ENCODE measurements around the gene NEK10.

DNA sequence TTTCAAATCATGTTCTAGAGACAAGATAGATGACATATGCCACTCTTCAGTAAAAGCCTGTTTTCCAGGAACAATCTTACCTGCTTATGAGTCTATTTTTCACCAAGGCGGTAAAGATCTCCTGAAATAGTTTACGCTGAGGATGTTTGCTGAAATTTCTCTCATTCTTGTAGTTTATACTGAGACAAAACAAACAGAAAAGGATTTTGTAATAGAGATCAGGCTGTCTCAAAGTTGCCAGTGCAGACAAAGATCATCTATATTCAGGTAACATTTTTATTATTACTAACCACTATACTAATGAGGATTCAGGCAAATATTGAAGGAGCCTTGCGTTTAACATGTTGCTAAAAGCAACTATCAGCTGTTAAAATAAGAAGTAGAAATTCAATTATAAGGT, 25.0 kb downstream of the NEK10 start:
- TF ChIP-seq, protein P1, sequence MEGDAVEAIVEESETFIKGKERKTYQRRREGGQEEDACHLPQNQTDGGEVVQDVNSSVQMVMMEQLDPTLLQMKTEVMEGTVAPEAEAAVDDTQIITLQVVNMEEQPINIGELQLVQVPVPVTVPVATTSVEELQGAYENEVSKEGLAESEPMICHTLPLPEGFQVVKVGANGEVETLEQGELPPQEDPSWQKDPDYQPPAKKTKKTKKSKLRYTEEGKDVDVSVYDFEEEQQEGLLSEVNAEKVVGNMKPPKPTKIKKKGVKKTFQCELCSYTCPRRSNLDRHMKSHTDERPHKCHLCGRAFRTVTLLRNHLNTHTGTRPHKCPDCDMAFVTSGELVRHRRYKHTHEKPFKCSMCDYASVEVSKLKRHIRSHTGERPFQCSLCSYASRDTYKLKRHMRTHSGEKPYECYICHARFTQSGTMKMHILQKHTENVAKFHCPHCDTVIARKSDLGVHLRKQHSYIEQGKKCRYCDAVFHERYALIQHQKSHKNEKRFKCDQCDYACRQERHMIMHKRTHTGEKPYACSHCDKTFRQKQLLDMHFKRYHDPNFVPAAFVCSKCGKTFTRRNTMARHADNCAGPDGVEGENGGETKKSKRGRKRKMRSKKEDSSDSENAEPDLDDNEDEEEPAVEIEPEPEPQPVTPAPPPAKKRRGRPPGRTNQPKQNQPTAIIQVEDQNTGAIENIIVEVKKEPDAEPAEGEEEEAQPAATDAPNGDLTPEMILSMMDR (IDR thresholded peaks at IDR 0.05): no peak
- TF ChIP-seq POLR2A (IDR thresholded peaks at IDR 0.05): no peak
